GM12878 (cell line): ENCODE data around the gene MPHOSPH6. TPM values are rescaled to one million over a fixed set of nuclear protein-coding genes. Genes with fewer than 3 reads are reported as not detected.

Source experiments
- ATAC-seq: fragments of 200-7000 bp; cut with Tn5 transposase; 3 replicates; pipeline ENCODE4 v1.9.1; 2020; ENCODE audit warnings: mild to moderate bottlenecking, moderate library complexity
- BruUV-seq: library from RNA; stranded (reverse); fragments of 400-500 nt; replicated peaks from 2 replicates; lab custom pipeline; 2021; lab: Mats Ljungman, UMichigan
- CTCF ChIA-PET: fragments of 300-600 bp; sonication (Branson Sonifier 250); formaldehyde crosslinking; extraction: SDS; loops from one replicate; lab custom pipeline; 2021; ENCODE audit warnings: inconsistent platforms; lab: Yijun Ruan, JAX
- POLR2A ChIA-PET: fragments of 350-600 bp; formaldehyde crosslinking; extraction: SDS; loops from one replicate; lab custom pipeline; 2021; ENCODE audit warnings: inconsistent platforms; lab: Charles Lee
- RAD21 ChIA-PET: fragments of 300-600 bp; sonication (Branson Sonifier 250); formaldehyde crosslinking; loops from one replicate; lab custom pipeline; 2023; ENCODE audit warnings: antibody characterized with exemption; ENCODE audit not compliant: unreplicated experiment; lab: Charles Lee
- SMC1A ChIA-PET: fragments of 300-600 bp; sonication (Branson Sonifier 250); formaldehyde crosslinking; loops from one replicate; lab custom pipeline; 2023; ENCODE audit not compliant: unreplicated experiment, uncharacterized antibody; lab: Charles Lee
- DNase-seq: peaks from one replicate; pipeline ENCODE4 v3.0.0-alpha.2; 2011; ENCODE audit warnings: low read depth, low spot score
- FAIRE-seq: peaks from 3 replicates; lab custom pipeline; 2011; peaks lifted over from hg19 to GRCh38; lab: Jason Lieb, UNC
- H2AFZ ChIP-seq: 2 replicates; pipeline ENCODE4 v1.6.0; 2011; ENCODE audit warnings: low read depth, low read length, control low read depth; ENCODE audit not compliant: control insufficient read depth
- H3K27ac ChIP-seq: 2 replicates; pipeline ENCODE4 v1.5.1; 2011; ENCODE audit warnings: control low read depth; ENCODE audit not compliant: control insufficient read depth, insufficient read depth
- H3K27me3 ChIP-seq, 2 experiments: replicated peaks in 1 of 2; 2 replicates each; pipeline versions ENCODE4 v1.6.0 to v1.6.1; 2011; ENCODE audit warnings: low read length in 1 of 2; ENCODE audit not compliant: control insufficient read depth in 2 of 2, insufficient read depth in 2 of 2
- H3K36me3 ChIP-seq, 2 experiments: 2 replicates each; pipeline ENCODE4 v1.5.1; 2011; ENCODE audit warnings: low read length in 1 of 2; ENCODE audit not compliant: control insufficient read depth in 2 of 2, insufficient read depth in 2 of 2
- H3K4me1 ChIP-seq: 2 replicates; pipeline ENCODE4 v1.6.1; 2011; ENCODE audit warnings: mild to moderate bottlenecking, low read length, moderate library complexity, mixed read lengths; ENCODE audit not compliant: control insufficient read depth, insufficient read depth
- H3K4me2 ChIP-seq: 2 replicates; pipeline ENCODE4 v1.6.0; 2011; ENCODE audit warnings: control low read depth; ENCODE audit not compliant: control insufficient read depth, insufficient read depth
- H3K4me3 ChIP-seq: fragments of 200-600 bp; sonication (generic); 2 replicates; pipeline ENCODE4 v1.5.1; 2016
- H3K79me2 ChIP-seq: 2 replicates; pipeline ENCODE4 v1.6.0; 2011; ENCODE audit warnings: low read length; ENCODE audit not compliant: control insufficient read depth, insufficient read depth
- H3K9ac ChIP-seq: 2 replicates; pipeline ENCODE4 v1.8.0; 2011; ENCODE audit warnings: low read length, control low read depth, mixed read lengths; ENCODE audit not compliant: control insufficient read depth, insufficient read depth
- H3K9me3 ChIP-seq: replicated peaks from 3 replicates; pipeline ENCODE4 v1.5.1; 2011; ENCODE audit warnings: mild to moderate bottlenecking, low read length; ENCODE audit not compliant: control insufficient read depth, insufficient read depth
- H4K20me1 ChIP-seq: 2 replicates; pipeline ENCODE4 v1.6.0; 2011; ENCODE audit not compliant: control insufficient read depth, insufficient read depth
- HDAC6 ChIP-seq: fragments of 200-600 bp; sonication (generic); IDR thresholded peaks from one replicate; pipeline ENCODE4 v1.8.0; 2017; ENCODE audit warnings: antibody characterized with exemption; ENCODE audit not compliant: unreplicated experiment
- MYB ChIP-seq: fragments of 150-350 bp; IDR thresholded peaks from 2 replicates; pipeline ENCODE4 v1.6.1; 2014; ENCODE audit warnings: mild to moderate bottlenecking, low read depth, low read length, borderline replicate concordance
- NR2C2 ChIP-seq: IDR thresholded peaks from 2 replicates; pipeline ENCODE4 v1.6.1; 2011; ENCODE audit warnings: borderline replicate concordance, low read depth; ENCODE audit not compliant: control insufficient read depth, insufficient read length
- NR2F1 ChIP-seq: fragments of 450-650 bp; conservative IDR thresholded peaks from 2 replicates; pipeline ENCODE4 v1.6.1; 2017; ENCODE audit warnings: mild to moderate bottlenecking
- PAX5 ChIP-seq: IDR thresholded peaks from 2 replicates; pipeline ENCODE4 v1.6.1; 2011; ENCODE audit warnings: low read depth, low read length, borderline replicate concordance
- RCOR1 ChIP-seq: conservative IDR thresholded peaks from 2 replicates; pipeline ENCODE4 v1.6.1; 2012; ENCODE audit warnings: low read depth, low read length, improper control_type of control experiment
- RELA ChIP-seq: fragments of 450-650 bp; IDR thresholded peaks from 2 replicates; pipeline ENCODE4 v1.8.0; 2014; ENCODE audit warnings: borderline replicate concordance; ENCODE audit not compliant: partially characterized antibody
- STAT1 ChIP-seq: fragments of 450-650 bp; conservative IDR thresholded peaks from 2 replicates; pipeline ENCODE4 v1.6.1; 2014; ENCODE audit warnings: antibody characterized with exemption, mild to moderate bottlenecking
- ZBED1 ChIP-seq: IDR thresholded peaks from 2 replicates; pipeline ENCODE4 v1.6.1; 2016; ENCODE audit warnings: borderline replicate concordance
- ZNF274 ChIP-seq: IDR thresholded peaks from one replicate; pipeline ENCODE4 v1.8.0; 2011; ENCODE audit not compliant: insufficient read length, insufficient read depth
- WGBS: methylation state at CpG from one replicate; pipeline ENCODE4 v1.1.6; 2016; ENCODE audit warnings: low lambda C conversion rate; ENCODE audit not compliant: insufficient replicate concordance, insufficient coverage; ENCODE audit errors: missing lambda C conversion rate; 5-methylcytosine and 5-hydroxymethylcytosine counted together
- in situ Hi-C: fragments of 300-500 bp; cut with MboI; formaldehyde crosslinking; loops from 9 replicates; pipeline ENCODE4 v1.14.3; 2018; ENCODE audit warnings: mixed read lengths
- intact Hi-C: fragments of 100-400 bp; cut with micrococcal nuclease; formaldehyde crosslinking; loops from one replicate; pipeline ENCODE4 v1.14.2; 2022; ENCODE audit not compliant: unreplicated experiment
- polyA plus RNA-seq, 11 experiments: library from polyadenylated mRNA; depleted of rRNA in 4 of 11; unstranded in 6 of 11; stranded (reverse) in 5 of 11; fragments of >200 nt; fragmentation: Nextera tagmentation in 4 of 11; fragmentation: Illumina TruSeq in 1 of 11; extraction: Ambion mirVana in 4 of 11; extraction: Trizol in 1 of 11; gene quantifications; 1 replicate in 1 of 11; 2 replicates in 10 of 11; pipeline versions ENCODE4 v1.2.1 to v1.2.3, GENCODE V29; 2011 to 2016; ENCODE audit warnings: inconsistent platforms in 2 of 11, missing spikeins in 2 of 11, low read depth in 1 of 11
- total RNA-seq, 4 experiments: library from RNA; depleted of rRNA in 3 of 4; stranded (reverse); fragments of >200 nt in 3 of 4; fragmentation: Illumina TruSeq in 1 of 4; extraction: Trizol in 1 of 4; gene quantifications; 2 replicates each; pipeline versions ENCODE4 v1.2.1 to v1.2.3, GENCODE V29; 2013 to 2021
- TF ChIP-seq, protein P1 (sequence below): fragments of 450-650 bp; IDR thresholded peaks from 2 replicates; pipeline ENCODE4 v1.6.1; 2016; ENCODE audit warnings: mild to moderate bottlenecking
- TF ChIP-seq, protein P2 (sequence below): IDR thresholded peaks from 2 replicates; pipeline ENCODE4 v1.6.1; 2012; ENCODE audit warnings: low read depth, low read length, improper control_type of control experiment
- TF ChIP-seq, protein P3 (sequence below): fragments of 450-650 bp; conservative IDR thresholded peaks from 2 replicates; pipeline ENCODE4 v1.6.1; 2017; ENCODE audit warnings: mild to moderate bottlenecking, moderate library complexity
- TF ChIP-seq, protein P4 (sequence below): fragments of 450-650 bp; formaldehyde crosslinking; IDR thresholded peaks from 2 replicates; pipeline ENCODE4 v1.4.0; 2020; ENCODE audit warnings: mild to moderate bottlenecking, moderate library complexity

MPHOSPH6 gene
- total and polyA plus RNA-seq, 10 of the 15 experiments (the other 5 are each of a cell fraction or from before 2014, with no cell fraction given), result 8.9 to 39.6 (median 19.8) TPM

DNA sequence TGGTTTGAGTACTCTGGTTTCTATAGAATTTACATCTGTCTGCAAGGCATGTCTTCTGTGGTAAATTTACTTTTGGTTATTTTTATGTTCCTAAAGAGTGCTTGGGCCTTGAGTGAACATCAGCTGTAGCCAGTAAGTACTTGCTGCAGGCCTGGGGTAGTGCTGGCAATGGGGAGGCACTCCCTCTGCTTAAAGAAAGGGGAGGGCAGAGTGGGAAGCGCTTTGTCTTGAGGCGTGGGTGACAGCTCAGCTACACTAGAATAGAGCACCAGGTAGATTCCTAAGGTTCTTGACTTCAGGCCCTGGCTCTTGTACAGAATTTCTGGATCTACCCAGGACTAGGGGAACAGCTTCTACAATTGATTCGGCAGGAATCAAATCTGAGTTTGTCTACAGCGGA lies 50.6 kb downstream of the MPHOSPH6 start:
- no peak overlapping the region for H3K4me2 ChIP-seq
- BruUV-seq, result no TSS peak
- POLR2A ChIA-PET, result no interaction called here

More for the DNA sequence above, 50.6 kb downstream of the MPHOSPH6 start:
- FAIRE-seq, result no peak
- no peak overlapping the region for H3K27ac ChIP-seq
- no peak overlapping the region for H3K4me3 ChIP-seq
- ATAC-seq, result no peak
- TF ChIP-seq, protein P1, sequence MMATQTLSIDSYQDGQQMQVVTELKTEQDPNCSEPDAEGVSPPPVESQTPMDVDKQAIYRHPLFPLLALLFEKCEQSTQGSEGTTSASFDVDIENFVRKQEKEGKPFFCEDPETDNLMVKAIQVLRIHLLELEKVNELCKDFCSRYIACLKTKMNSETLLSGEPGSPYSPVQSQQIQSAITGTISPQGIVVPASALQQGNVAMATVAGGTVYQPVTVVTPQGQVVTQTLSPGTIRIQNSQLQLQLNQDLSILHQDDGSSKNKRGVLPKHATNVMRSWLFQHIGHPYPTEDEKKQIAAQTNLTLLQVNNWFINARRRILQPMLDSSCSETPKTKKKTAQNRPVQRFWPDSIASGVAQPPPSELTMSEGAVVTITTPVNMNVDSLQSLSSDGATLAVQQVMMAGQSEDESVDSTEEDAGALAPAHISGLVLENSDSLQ, result no peak
- no peak for TF ChIP-seq STAT1
- TF ChIP-seq RCOR1, result no peak
- no peak for TF ChIP-seq NR2F1
- no peak for TF ChIP-seq ZBED1
- TF ChIP-seq MYB, result no peak
- TF ChIP-seq, protein P2, sequence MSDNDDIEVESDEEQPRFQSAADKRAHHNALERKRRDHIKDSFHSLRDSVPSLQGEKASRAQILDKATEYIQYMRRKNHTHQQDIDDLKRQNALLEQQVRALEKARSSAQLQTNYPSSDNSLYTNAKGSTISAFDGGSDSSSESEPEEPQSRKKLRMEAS, result no peak
- TF ChIP-seq ZNF274, result no peak
- no peak for TF ChIP-seq HDAC6
- TF ChIP-seq, protein P3, sequence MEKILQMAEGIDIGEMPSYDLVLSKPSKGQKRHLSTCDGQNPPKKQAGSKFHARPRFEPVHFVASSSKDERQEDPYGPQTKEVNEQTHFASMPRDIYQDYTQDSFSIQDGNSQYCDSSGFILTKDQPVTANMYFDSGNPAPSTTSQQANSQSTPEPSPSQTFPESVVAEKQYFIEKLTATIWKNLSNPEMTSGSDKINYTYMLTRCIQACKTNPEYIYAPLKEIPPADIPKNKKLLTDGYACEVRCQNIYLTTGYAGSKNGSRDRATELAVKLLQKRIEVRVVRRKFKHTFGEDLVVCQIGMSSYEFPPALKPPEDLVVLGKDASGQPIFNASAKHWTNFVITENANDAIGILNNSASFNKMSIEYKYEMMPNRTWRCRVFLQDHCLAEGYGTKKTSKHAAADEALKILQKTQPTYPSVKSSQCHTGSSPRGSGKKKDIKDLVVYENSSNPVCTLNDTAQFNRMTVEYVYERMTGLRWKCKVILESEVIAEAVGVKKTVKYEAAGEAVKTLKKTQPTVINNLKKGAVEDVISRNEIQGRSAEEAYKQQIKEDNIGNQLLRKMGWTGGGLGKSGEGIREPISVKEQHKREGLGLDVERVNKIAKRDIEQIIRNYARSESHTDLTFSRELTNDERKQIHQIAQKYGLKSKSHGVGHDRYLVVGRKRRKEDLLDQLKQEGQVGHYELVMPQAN, result no peak
- TF ChIP-seq RELA, result no peak
- TF ChIP-seq, protein P4, sequence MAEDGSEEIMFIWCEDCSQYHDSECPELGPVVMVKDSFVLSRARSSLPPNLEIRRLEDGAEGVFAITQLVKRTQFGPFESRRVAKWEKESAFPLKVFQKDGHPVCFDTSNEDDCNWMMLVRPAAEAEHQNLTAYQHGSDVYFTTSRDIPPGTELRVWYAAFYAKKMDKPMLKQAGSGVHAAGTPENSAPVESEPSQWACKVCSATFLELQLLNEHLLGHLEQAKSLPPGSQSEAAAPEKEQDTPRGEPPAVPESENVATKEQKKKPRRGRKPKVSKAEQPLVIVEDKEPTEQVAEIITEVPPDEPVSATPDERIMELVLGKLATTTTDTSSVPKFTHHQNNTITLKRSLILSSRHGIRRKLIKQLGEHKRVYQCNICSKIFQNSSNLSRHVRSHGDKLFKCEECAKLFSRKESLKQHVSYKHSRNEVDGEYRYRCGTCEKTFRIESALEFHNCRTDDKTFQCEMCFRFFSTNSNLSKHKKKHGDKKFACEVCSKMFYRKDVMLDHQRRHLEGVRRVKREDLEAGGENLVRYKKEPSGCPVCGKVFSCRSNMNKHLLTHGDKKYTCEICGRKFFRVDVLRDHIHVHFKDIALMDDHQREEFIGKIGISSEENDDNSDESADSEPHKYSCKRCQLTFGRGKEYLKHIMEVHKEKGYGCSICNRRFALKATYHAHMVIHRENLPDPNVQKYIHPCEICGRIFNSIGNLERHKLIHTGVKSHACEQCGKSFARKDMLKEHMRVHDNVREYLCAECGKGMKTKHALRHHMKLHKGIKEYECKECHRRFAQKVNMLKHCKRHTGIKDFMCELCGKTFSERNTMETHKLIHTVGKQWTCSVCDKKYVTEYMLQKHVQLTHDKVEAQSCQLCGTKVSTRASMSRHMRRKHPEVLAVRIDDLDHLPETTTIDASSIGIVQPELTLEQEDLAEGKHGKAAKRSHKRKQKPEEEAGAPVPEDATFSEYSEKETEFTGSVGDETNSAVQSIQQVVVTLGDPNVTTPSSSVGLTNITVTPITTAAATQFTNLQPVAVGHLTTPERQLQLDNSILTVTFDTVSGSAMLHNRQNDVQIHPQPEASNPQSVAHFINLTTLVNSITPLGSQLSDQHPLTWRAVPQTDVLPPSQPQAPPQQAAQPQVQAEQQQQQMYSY (CRISPR knock-in tag), result no peak
- no peak for TF ChIP-seq PAX5
- no peak for TF ChIP-seq NR2C2
- H3K36me3 ChIP-seq, result no peaks in the 10 kb centered on the region
- no peak overlapping the region for H3K9ac ChIP-seq
- intact Hi-C loops, result no loop called here
- ChIA-PET SMC1A (no interaction called here), RAD21 (no interaction called here), CTCF (no interaction called here)
- H4K20me1 ChIP-seq, result no peaks in the 10 kb centered on the region
- no peak overlapping the region for H2AFZ ChIP-seq
- in situ Hi-C loops, result no loop called here
- no peak for DNase-seq
- no peaks in the 10 kb centered on the region for H3K79me2 ChIP-seq
- no peaks in the 10 kb centered on the region for H3K4me1 ChIP-seq
- no peaks in the 10 kb centered on the region for H3K9me3 ChIP-seq
- H3K27me3 ChIP-seq, result peaks cover 0 to 2% of the 10 kb centered on the region in 2 experiments; a peak in 1 of 4 replicates
- WGBS, result 34% methylated on average over 4 of the region's 4 CpGs
